SU-DHL-6 (cell line): ENCODE measurements around the gene DCTN1.

Experiments
- H2AFZ ChIP-seq: fragments of 200-600 bp; sonication (generic); 2 replicates; pipeline ENCODE4 v1.6.1; 2014; ENCODE audit warnings: low read depth, mild to moderate bottlenecking, moderate library complexity, mixed read lengths, antibody characterized with exemption, low read length; ENCODE audit not compliant: severe bottlenecking
- H3F3A ChIP-seq: fragments of 200-600 bp; shearing (Covaris generic); 2 replicates; pipeline ENCODE4 v1.6.0; 2016; ENCODE audit warnings: antibody characterized with exemption, mild to moderate bottlenecking; ENCODE audit not compliant: insufficient read depth
- H3K27ac ChIP-seq: fragments of 200-600 bp; sonication (generic); 2 replicates; pipeline ENCODE4 v1.5.1; 2016; ENCODE audit warnings: low read depth, mild to moderate bottlenecking, low read length, moderate library complexity, mixed read lengths
- H3K27me3 ChIP-seq: fragments of 200-600 bp; sonication (generic), shearing (Covaris generic); 2 replicates; pipeline ENCODE4 v1.6.0; 2014; ENCODE audit warnings: mild to moderate bottlenecking, low read length
- H3K36me3 ChIP-seq: fragments of 200-600 bp; sonication (generic); 2 replicates; pipeline ENCODE4 v1.6.1; 2014; ENCODE audit warnings: mild to moderate bottlenecking, low read length, mixed read lengths
- H3K4me2 ChIP-seq: fragments of 300-600, 200-600 bp; shearing (Covaris generic), sonication (generic); 2 replicates; pipeline ENCODE4 v1.6.0; 2014; ENCODE audit warnings: low read length, low read depth, mild to moderate bottlenecking; ENCODE audit not compliant: poor library complexity, severe bottlenecking
- H3K4me3 ChIP-seq: fragments of 200-600 bp; sonication (generic); 2 replicates; pipeline ENCODE4 v1.5.1; 2014; ENCODE audit warnings: antibody characterized with exemption, low read length, mild to moderate bottlenecking, mixed read lengths; ENCODE audit not compliant: insufficient read depth, poor library complexity, severe bottlenecking
- H3K79me2 ChIP-seq: fragments of 200-600 bp; sonication (generic); 2 replicates; pipeline ENCODE4 v1.6.1; 2014; ENCODE audit warnings: mild to moderate bottlenecking, low read length, moderate library complexity; ENCODE audit not compliant: insufficient read depth
- H3K9ac ChIP-seq: fragments of 200-600 bp; sonication (generic); 2 replicates; pipeline ENCODE4 v1.7.0; 2014; ENCODE audit warnings: mild to moderate bottlenecking, low read length
- H3K9me2 ChIP-seq: fragments of 200-600 bp; sonication (generic); replicated peaks from 2 replicates; pipeline ENCODE4 v1.6.1; 2014; ENCODE audit warnings: low read length; ENCODE audit not compliant: insufficient read depth
- H3K9me3 ChIP-seq: fragments of 200-600 bp; sonication (generic); 2 replicates; pipeline ENCODE4 v1.6.1; 2014; ENCODE audit warnings: low read length, mixed read lengths; ENCODE audit not compliant: insufficient read depth
- H4K20me1 ChIP-seq: fragments of 200-600 bp; sonication (generic); 2 replicates; pipeline ENCODE4 v1.6.1; 2014; ENCODE audit warnings: low read depth, mild to moderate bottlenecking, antibody characterized with exemption, low read length, moderate library complexity, mixed read lengths
- EZH2phosphoT487 ChIP-seq: fragments of 200-600 bp; sonication (generic), shearing (Covaris generic); conservative IDR thresholded peaks from 2 replicates; pipeline ENCODE4 v1.6.1; 2018; ENCODE audit warnings: mild to moderate bottlenecking, antibody characterized with exemption, low read length, moderate library complexity, mixed read lengths
- TF ChIP-seq, protein P1 (sequence below): fragments of 200-600 bp; sonication (generic); IDR thresholded peaks from one replicate; pipeline ENCODE4 v1.5.1; 2017; ENCODE audit warnings: antibody characterized with exemption, mild to moderate bottlenecking, low read length, moderate library complexity; ENCODE audit not compliant: insufficient read depth, poor library complexity, severe bottlenecking

Gene DCTN1

GRCh38 chr2:74373221-74373676 is 6.9 kb downstream of the DCTN1 start:
- Histone ChIP-seq H4K20me1 (no peaks in the 10 kb centered on the region), H3K4me3 (no peak overlapping the region), H3K9me3 (no peaks in the 10 kb centered on the region), H3K27ac (no peak overlapping the region), H3K4me2 (no peak overlapping the region), H3K36me3 (no peaks in the 10 kb centered on the region), H3K9me2 (no peaks in the 10 kb centered on the region), H3K79me2 (no peaks in the 10 kb centered on the region), H3F3A (no peaks in the 10 kb centered on the region), H3K27me3 (no peaks in the 10 kb centered on the region), H3K9ac (no peak overlapping the region), H2AFZ (no peak overlapping the region)
- no peak for TF ChIP-seq EZH2phosphoT487

DNA sequence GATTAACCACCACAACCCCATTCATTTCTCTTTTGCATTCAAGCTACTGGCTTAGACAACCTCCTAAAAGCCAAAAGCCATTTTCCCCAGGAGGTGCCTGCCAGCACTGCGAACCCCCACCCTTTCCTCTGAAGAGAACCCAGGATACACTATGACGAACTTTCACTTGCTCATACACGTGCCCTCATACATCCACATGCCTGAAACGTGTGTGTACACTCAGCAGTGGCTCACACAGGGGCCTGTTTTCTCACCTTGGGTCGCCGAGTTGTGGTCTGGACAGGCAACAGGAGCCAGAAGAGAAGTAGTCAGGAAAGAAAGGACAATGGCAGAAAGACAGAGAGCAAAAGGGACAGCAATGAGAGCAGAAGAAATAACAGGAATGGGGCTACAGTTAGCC is 7.4 kb downstream of the DCTN1 start:
- TF ChIP-seq, protein P1, sequence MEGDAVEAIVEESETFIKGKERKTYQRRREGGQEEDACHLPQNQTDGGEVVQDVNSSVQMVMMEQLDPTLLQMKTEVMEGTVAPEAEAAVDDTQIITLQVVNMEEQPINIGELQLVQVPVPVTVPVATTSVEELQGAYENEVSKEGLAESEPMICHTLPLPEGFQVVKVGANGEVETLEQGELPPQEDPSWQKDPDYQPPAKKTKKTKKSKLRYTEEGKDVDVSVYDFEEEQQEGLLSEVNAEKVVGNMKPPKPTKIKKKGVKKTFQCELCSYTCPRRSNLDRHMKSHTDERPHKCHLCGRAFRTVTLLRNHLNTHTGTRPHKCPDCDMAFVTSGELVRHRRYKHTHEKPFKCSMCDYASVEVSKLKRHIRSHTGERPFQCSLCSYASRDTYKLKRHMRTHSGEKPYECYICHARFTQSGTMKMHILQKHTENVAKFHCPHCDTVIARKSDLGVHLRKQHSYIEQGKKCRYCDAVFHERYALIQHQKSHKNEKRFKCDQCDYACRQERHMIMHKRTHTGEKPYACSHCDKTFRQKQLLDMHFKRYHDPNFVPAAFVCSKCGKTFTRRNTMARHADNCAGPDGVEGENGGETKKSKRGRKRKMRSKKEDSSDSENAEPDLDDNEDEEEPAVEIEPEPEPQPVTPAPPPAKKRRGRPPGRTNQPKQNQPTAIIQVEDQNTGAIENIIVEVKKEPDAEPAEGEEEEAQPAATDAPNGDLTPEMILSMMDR: no peak
- TF ChIP-seq EZH2phosphoT487: no peak
- Histone ChIP-seq H3K9me3 (no peaks in the 10 kb centered on the region), H3K27ac (no peak overlapping the region), H3K79me2 (no peaks in the 10 kb centered on the region), H3K9ac (no peak overlapping the region), H3K27me3 (no peaks in the 10 kb centered on the region), H3K4me3 (no peak overlapping the region), H3K4me2 (no peak overlapping the region), H3K36me3 (no peaks in the 10 kb centered on the region), H2AFZ (no peak overlapping the region), H3F3A (no peaks in the 10 kb centered on the region), H4K20me1 (no peaks in the 10 kb centered on the region), H3K9me2 (no peaks in the 10 kb centered on the region)

DNA sequence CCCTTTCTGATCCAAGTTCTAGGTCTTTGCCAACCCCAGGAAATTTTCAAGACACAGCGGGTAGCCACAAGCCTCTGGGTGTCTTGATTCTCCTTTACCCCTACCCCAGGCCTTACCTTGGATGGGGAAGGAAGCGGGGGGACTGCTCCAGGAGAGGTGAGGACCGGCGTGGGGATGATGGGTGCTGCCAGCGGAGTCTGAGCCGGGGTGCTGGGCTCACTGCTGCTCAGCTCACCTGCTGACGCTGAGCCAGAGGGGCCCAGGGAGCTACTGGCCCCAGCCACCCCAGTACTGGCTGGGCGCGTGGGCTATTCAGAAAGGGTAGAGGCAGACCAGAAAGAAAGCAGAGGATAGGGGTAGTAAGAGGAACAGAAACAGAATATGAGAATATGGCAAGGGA is 8.7 kb downstream of the DCTN1 start:
- Histone ChIP-seq H3K27me3 (no peaks in the 10 kb centered on the region), H4K20me1 (no peaks in the 10 kb centered on the region), H3K9me3 (no peaks in the 10 kb centered on the region), H3F3A (no peaks in the 10 kb centered on the region), H3K9me2 (no peaks in the 10 kb centered on the region), H3K4me3 (no peak overlapping the region), H3K9ac (no peak overlapping the region), H3K4me2 (no peak overlapping the region), H2AFZ (no peak overlapping the region), H3K36me3 (no peaks in the 10 kb centered on the region), H3K79me2 (no peaks in the 10 kb centered on the region), H3K27ac (no peak overlapping the region)
- TF ChIP-seq, protein P1: no peak
- TF ChIP-seq EZH2phosphoT487: no peak

DNA sequence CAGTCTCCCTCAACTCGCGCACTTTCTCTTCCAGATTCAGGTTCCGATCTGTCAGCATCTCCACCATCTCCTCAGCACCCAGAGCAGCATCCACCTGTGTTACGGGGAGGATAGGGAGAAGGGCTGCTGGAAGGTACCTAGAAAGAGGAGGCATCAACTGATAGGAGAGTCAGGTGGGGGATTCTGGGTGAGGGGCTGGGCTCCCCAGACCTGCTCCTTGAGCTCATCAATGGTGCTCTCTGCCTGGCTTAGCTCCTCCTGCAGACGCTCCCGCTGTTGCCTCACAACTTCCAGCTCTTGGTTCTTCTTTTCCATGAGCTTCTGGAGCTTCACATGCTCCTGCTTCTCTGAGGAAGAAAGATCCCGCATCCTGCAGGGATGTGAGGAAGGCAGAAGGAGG is 10.1 kb downstream of the DCTN1 start:
- H3K27me3 ChIP-seq: no peaks in the 10 kb centered on the region
- no peak overlapping the region for H3K4me3 ChIP-seq
- no peaks in the 10 kb centered on the region for H4K20me1 ChIP-seq
- no peak overlapping the region for H3K4me2 ChIP-seq
- TF ChIP-seq, protein P1: no peak
- TF ChIP-seq EZH2phosphoT487: no peak
- no peaks in the 10 kb centered on the region for H3K36me3 ChIP-seq
- no peak overlapping the region for H2AFZ ChIP-seq
- H3F3A ChIP-seq: no peaks in the 10 kb centered on the region
- H3K9me3 ChIP-seq: no peaks in the 10 kb centered on the region
- H3K27ac ChIP-seq: no peak overlapping the region
- no peaks in the 10 kb centered on the region for H3K9me2 ChIP-seq
- no peaks in the 10 kb centered on the region for H3K79me2 ChIP-seq
- no peak overlapping the region for H3K9ac ChIP-seq
